Effector memory CD8-positive, alpha-beta T cell (primary cell): Measurements from ENCODE around the gene PLAAT1.

ENCODE experiments used
- ATAC-seq: fragments of 150-1000 bp; cut with Tn5 transposase; replicated peaks from 2 replicates; pipeline ENCODE4 v1.10.0; 2021; ENCODE audit warnings: mild to moderate bottlenecking, moderate library complexity
- DNase-seq, 3 experiments: peaks; one replicate each; pipeline ENCODE4 v3.0.0; 2021
- H3K27ac Mint-ChIP-seq, 2 donors: one replicate each; pipeline ENCODE4 v1.8.0; 2022; ENCODE audit warnings: mild to moderate bottlenecking in 2 of 2, mixed read lengths in 2 of 2, moderate library complexity in 2 of 2
- H3K27me3 Mint-ChIP-seq, 2 donors: one replicate each; pipeline ENCODE4 v1.8.0; 2022; ENCODE audit warnings: mixed read lengths in 2 of 2
- H3K36me3 Mint-ChIP-seq: one replicate; pipeline ENCODE4 v1.8.0; 2022; ENCODE audit warnings: mild to moderate bottlenecking, moderate library complexity, mixed read lengths; ENCODE audit not compliant: insufficient read depth
- H3K4me1 Mint-ChIP-seq, 2 donors: one replicate each; pipeline ENCODE4 v1.8.0; 2022; ENCODE audit warnings: low read depth in 2 of 2, mixed read lengths in 2 of 2
- H3K4me3 Mint-ChIP-seq, 2 donors: one replicate each; pipeline ENCODE4 v1.8.0; 2022; ENCODE audit warnings: mild to moderate bottlenecking in 2 of 2, mixed read lengths in 2 of 2, moderate library complexity in 2 of 2
- H3K9me3 Mint-ChIP-seq, 2 donors: one replicate each; pipeline ENCODE4 v1.8.0; 2022; ENCODE audit warnings: mixed read lengths in 2 of 2
- total RNA-seq, 9 experiments: gene quantifications; one replicate each; lab custom pipeline; 2026; lab: John Stamatoyannopoulos, UW

The PLAAT1 gene
- 0 to 0.30 (median 0) reads per million in 9 experiments for total RNA-seq

DNA sequence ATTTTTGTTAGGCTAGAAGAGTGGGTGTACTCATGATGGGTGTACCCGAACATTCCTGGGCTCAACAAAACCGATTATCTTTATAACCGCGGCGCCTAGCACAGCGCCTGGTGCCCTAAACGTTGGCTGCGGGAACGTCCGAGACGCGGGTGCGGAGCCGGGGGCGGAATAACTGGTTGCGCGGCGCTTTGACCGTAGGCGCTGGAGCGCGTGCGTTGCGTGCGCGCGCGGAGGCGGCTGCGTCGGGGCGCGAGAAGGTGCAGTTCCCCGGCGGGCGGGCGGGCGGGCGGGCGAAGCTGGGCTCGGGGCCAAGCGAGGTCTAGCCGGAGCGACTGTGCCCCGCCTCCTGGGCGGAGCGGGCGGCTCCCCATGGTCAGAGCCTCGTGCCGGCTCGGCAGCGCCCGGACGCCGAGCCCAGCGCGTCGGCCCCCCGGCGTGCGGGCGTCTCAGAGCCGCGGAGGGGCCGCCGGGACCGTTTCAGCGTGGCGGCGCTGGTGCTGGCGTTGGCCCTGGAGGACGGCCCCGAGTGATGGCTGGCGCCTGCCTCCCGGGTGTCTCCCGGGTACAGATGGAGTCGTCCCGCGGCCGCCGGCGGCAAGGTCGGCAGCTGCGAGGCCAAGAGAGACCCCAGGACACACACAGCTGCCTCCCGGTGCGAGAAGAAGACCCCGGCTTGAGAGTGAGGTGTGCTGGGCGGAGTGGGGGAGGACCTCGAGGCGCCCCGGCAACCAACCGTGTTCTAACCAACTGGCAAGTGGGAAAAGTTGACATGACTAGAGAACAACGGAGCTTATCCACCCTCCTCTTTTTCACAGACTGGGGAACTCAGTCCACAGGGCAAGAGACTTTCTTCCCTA is at the start of gene PLAAT1:
Gene PLAAT1 (plus strand): TSS at position 373 of the 857 bp plus-strand sequence. CDS start 14,429 bp downstream, outside the sequence.
- peaks cover 10 to 13% of the 10 kb centered on the region in 2 donors for H3K27me3 Mint-ChIP-seq
- H3K9me3 Mint-ChIP-seq: peaks cover 5 to 7% of the 10 kb centered on the region in 2 donors
- ATAC-seq (no peak), DNase-seq (no peak)
- H3K4me1 Mint-ChIP-seq: no peaks in the 10 kb centered on the region
- H3K36me3 Mint-ChIP-seq: no peaks in the 10 kb centered on the region
- H3K27ac Mint-ChIP-seq: no peak within 1 kb of the TSS
- no peak within 1 kb of the TSS for H3K4me3 Mint-ChIP-seq

DNA sequence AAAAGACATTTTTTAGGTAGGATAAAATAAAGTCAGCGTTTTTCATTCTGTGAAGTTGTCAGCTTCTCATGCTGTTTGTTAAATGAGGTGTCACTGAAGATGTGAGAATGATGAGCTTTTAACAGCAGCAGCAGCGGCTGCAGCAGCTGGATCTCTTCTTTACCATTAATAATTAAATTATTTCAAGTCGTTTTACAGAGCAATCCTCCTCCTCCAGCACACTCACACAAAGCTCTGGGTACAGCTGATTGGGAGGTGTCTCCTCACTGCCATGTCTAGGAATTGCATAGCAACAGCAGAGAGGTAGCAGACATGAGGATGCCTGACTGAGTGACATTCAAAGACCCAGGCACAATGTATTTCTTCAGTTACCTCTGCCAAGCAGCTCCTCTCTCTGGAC is 46.7 kb upstream of the PLAAT1 start:
- Mint-ChIP-seq H3K4me3 (no peak overlapping the region), H3K4me1 (no peaks in the 10 kb centered on the region), H3K27ac (no peak overlapping the region), H3K36me3 (peaks cover 3% of the 10 kb centered on the region), H3K27me3 (no peaks in the 10 kb centered on the region), H3K9me3 (no peaks in the 10 kb centered on the region)
- DNase-seq (no peak), ATAC-seq (no peak)

DNA sequence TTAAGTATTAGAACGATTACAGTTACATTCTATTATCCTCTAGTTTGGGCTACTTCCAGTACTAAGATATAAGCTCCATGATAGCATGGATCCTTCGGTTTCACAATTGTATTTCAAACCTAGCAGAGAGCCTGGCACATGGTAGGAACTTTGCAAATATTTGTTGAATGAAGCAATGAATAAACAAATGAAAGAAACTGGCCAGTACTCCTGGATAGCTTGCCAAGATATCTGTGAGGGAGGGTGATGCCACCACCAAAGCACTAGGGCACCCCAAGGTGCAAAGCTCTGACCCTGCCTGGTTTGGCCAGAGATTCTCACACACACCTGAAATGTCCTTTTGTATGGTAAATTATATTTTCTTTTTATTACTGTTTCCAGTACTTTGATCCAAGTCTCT is 44.3 kb upstream of the PLAAT1 start:
- no peaks in the 10 kb centered on the region for H3K9me3 Mint-ChIP-seq
- no peaks in the 10 kb centered on the region for H3K27me3 Mint-ChIP-seq
- H3K4me3 Mint-ChIP-seq: no peak overlapping the region
- H3K4me1 Mint-ChIP-seq: no peaks in the 10 kb centered on the region
- no peak overlapping the region for H3K27ac Mint-ChIP-seq
- DNase-seq (no peak), ATAC-seq (no peak)
- peaks cover 3% of the 10 kb centered on the region for H3K36me3 Mint-ChIP-seq

GRCh38 chr3:193207290-193208273 is 33.4 kb upstream of the PLAAT1 start:
- ATAC-seq: no peak
- no peaks in the 10 kb centered on the region for H3K27me3 Mint-ChIP-seq
- no peak overlapping the region for H3K4me3 Mint-ChIP-seq
- no peak overlapping the region for H3K27ac Mint-ChIP-seq
- H3K9me3 Mint-ChIP-seq: peaks cover 7 to 8% of the 10 kb centered on the region in 2 donors
- H3K4me1 Mint-ChIP-seq: no peaks in the 10 kb centered on the region
- no peak for DNase-seq
- no peaks in the 10 kb centered on the region for H3K36me3 Mint-ChIP-seq

DNA sequence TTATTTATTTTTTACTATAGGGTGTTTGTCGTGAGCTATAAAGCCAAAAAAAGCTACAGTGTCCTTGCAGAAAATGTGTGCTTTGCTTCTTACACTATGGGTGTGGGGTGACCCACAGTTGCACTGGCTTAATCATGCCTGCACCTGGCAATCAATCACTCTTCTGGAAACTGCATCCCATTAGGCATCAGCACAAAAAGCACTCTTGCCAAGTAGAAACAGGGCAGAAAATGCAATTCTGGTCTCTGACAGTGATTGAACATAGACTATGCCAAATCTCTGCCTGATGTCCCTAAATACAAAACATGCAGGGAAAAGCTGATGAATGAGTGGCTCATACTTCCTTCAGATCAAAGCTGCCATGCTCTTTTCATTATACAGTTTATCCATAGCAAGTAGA is 30.4 kb upstream of the PLAAT1 start:
- no peaks in the 10 kb centered on the region for H3K36me3 Mint-ChIP-seq
- no peak overlapping the region for H3K4me3 Mint-ChIP-seq

GRCh38 chr3:193211173-193211572 is 29.8 kb upstream of the PLAAT1 start:
- H3K27ac Mint-ChIP-seq: no peak overlapping the region
- DNase-seq (no peak), ATAC-seq (no peak)
- H3K4me1 Mint-ChIP-seq: no peaks in the 10 kb centered on the region
- H3K4me3 Mint-ChIP-seq: no peak overlapping the region
- peaks cover 5 to 7% of the 10 kb centered on the region in 2 donors for H3K9me3 Mint-ChIP-seq
- no peaks in the 10 kb centered on the region for H3K27me3 Mint-ChIP-seq
- H3K36me3 Mint-ChIP-seq: no peaks in the 10 kb centered on the region

More for the DNA sequence above, 30.4 kb upstream of the PLAAT1 start:
- ATAC-seq (no peak), DNase-seq (no peak)
- Mint-ChIP-seq H3K27me3 (no peaks in the 10 kb centered on the region), H3K9me3 (peaks cover 5 to 7% of the 10 kb centered on the region in 2 donors), H3K27ac (no peak overlapping the region), H3K4me1 (no peaks in the 10 kb centered on the region)

- H3K4me3 Mint-ChIP-seq: no peak overlapping the region
- peaks cover 7% of the 10 kb centered on the region in 2 donors for H3K9me3 Mint-ChIP-seq
- no peak for ATAC-seq
- no peak for DNase-seq
- no peaks in the 10 kb centered on the region for H3K36me3 Mint-ChIP-seq
- H3K4me1 Mint-ChIP-seq: no peaks in the 10 kb centered on the region
- H3K27me3 Mint-ChIP-seq: no peaks in the 10 kb centered on the region
- no peak overlapping the region for H3K27ac Mint-ChIP-seq
These were observed 29.0 kb upstream of the PLAAT1 start for GRCh38 chr3:193211984-193212383.

DNA sequence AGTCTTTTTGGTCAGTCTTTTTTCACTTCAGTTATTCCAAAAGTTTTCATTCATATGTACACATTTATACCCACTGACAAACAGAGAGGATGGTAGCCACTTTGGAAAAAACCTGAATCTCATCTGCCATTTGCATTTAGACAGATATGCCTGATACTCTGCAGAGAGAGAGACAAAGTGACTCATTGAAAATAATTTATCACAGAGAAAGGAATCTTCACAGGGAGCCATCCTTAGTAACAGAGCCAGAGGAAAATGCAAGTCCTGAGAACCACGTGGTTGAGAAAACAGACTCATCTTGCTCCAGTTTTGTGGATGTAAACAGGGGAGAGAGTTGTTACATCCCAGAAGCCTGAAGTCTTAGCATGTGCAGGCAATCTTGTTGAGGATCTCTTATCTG is 28.2 kb upstream of the PLAAT1 start:
- Mint-ChIP-seq H3K36me3 (no peaks in the 10 kb centered on the region), H3K4me3 (no peak overlapping the region), H3K9me3 (peaks cover 0 to 5% of the 10 kb centered on the region in 2 donors), H3K4me1 (no peaks in the 10 kb centered on the region), H3K27me3 (no peaks in the 10 kb centered on the region), H3K27ac (no peak overlapping the region)
- no peak for ATAC-seq
- no peak for DNase-seq

DNA sequence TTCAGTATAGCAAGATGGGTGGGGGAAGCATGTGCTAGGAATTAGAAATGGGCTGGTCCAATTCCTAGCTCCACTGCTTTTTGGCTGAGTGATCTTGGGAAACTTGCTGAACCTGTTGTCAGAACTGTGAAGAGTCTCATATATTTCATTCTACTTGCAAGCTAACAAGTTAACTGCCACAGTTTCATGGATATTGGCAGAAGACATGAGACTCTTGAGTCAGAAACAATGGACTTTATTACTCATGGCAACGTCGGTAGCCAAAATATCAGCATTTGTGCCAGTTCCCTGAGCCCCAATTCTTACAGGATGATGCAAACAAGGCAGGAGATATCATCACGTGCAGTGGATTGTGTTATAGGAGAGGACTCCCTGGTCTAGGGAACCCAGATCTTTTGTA is 26.6 kb upstream of the PLAAT1 start:
- DNase-seq: no peak
- peaks cover 0 to 7% of the 10 kb centered on the region in 2 donors for H3K9me3 Mint-ChIP-seq
- H3K36me3 Mint-ChIP-seq: no peaks in the 10 kb centered on the region
- no peak for ATAC-seq
- no peak overlapping the region for H3K4me3 Mint-ChIP-seq
- H3K27ac Mint-ChIP-seq: no peak overlapping the region
- no peaks in the 10 kb centered on the region for H3K27me3 Mint-ChIP-seq
- no peaks in the 10 kb centered on the region for H3K4me1 Mint-ChIP-seq

DNA sequence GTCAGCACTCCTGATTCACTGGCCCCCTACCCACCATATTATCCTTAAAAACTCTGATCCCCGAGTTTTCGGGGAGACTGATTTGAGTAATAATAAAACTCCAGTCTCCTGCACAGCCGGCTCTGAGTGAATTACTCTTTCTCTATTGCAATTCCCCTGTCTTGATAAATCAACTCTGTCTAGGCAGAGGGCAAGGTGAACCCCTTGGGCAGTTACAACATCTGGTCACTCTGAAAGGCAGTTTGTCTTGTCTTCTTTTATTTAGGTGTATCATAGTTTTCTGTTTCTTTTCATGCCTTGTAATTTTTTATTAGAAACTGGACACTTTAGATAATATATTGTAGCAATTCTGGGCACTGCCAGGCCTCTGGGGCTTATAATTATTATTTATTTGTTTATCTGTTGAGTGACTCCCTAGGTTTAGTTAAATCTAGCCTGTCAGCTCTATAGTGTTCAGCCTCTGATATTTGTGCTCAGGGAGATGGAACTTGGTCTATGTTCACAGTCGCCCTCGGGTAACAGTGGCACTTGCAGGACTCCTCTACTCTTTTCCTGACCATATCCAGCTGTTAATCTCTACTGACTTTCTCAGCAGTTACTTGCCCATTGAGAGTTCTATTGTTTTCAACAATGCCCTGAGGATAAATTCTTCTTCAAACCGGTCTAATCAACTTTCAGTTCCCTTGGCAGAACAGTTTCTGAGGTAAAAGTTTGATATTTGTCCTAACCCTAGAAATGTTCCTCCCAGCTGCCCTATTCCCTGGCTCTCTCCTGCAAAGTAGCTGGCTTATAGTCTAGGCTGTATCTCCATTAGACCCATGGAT is 15.5 kb upstream of the PLAAT1 start:
- ATAC-seq: no peak
- no peak for DNase-seq
- Mint-ChIP-seq H3K27me3 (peaks cover 0 to 12% of the 10 kb centered on the region in 2 donors), H3K27ac (no peak overlapping the region), H3K36me3 (no peaks in the 10 kb centered on the region), H3K4me1 (no peaks in the 10 kb centered on the region), H3K9me3 (no peaks in the 10 kb centered on the region), H3K4me3 (no peak overlapping the region)

GRCh38 chr3:193228206-193228605 is 12.8 kb upstream of the PLAAT1 start:
- H3K9me3 Mint-ChIP-seq: no peaks in the 10 kb centered on the region
- DNase-seq (no peak), ATAC-seq (no peak)
- H3K27ac Mint-ChIP-seq: no peak overlapping the region
- peaks cover 0 to 12% of the 10 kb centered on the region in 2 donors for H3K27me3 Mint-ChIP-seq
- H3K4me1 Mint-ChIP-seq: no peaks in the 10 kb centered on the region
- H3K4me3 Mint-ChIP-seq: no peak overlapping the region
- no peaks in the 10 kb centered on the region for H3K36me3 Mint-ChIP-seq

DNA sequence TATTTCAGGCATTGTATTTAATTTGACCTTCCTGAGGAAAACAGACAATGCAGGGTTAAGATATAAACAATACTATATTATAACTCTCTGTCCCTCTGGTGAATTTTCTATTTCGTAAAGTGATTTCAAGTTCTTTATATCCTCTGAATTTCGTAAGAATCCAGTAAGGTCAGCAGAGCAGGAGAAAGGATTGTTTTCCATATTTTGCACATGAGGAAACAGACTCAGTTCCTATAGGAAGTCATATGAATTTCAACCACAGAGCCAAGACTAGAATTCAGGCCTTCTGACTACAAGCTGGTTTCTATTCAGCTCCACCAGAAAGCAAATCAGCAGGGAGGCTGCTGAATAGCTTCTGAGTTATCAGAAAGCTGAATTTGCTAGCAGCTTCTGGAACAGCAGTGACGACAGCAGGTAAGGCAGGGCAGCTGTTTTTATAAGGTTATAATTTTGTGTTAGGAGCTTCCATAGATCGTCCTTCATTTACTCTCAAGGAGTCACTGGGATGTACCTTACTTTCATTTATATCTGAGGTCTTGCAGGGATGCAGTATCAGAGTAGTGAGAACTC is 11.1 kb upstream of the PLAAT1 start:
- ATAC-seq (no peak), DNase-seq (no peak)
- no peak overlapping the region for H3K27ac Mint-ChIP-seq
- H3K9me3 Mint-ChIP-seq: no peaks in the 10 kb centered on the region
- H3K4me1 Mint-ChIP-seq: no peaks in the 10 kb centered on the region
- no peak overlapping the region for H3K4me3 Mint-ChIP-seq
- peaks cover 5 to 12% of the 10 kb centered on the region in 2 donors for H3K27me3 Mint-ChIP-seq
- no peaks in the 10 kb centered on the region for H3K36me3 Mint-ChIP-seq
